WTC11 (cell line): ENCODE data around the gene C1QTNF1.

ENCODE experiments used
- ATF3 ChIP-seq: sonication (generic); formaldehyde crosslinking; conservative IDR thresholded peaks from 2 replicates; pipeline ENCODE4 v1.8.1; 2022; ENCODE audit warnings: mild to moderate bottlenecking, missing genetic modification reagents
- CREB1 ChIP-seq: sonication (generic); formaldehyde crosslinking; IDR thresholded peaks from 2 replicates; pipeline ENCODE4 v1.8.0; 2023; ENCODE audit warnings: mild to moderate bottlenecking, missing genetic modification reagents
- NR3C1 ChIP-seq: sonication (generic); formaldehyde crosslinking; conservative IDR thresholded peaks from 2 replicates; pipeline ENCODE4 v1.8.1; 2023; ENCODE audit warnings: low read depth, mild to moderate bottlenecking, missing genetic modification reagents
- SMAD4 ChIP-seq: sonication (generic); formaldehyde crosslinking; IDR thresholded peaks from 2 replicates; pipeline ENCODE4 v1.8.0; 2022; ENCODE audit warnings: mild to moderate bottlenecking, missing genetic modification reagents
- ZBTB21 ChIP-seq: sonication (generic); formaldehyde crosslinking; IDR thresholded peaks from 2 replicates; pipeline ENCODE4 v1.8.1; 2023; ENCODE audit warnings: mild to moderate bottlenecking, missing genetic modification reagents, borderline replicate concordance
- ZNF121 ChIP-seq: sonication (generic); formaldehyde crosslinking; IDR thresholded peaks from 2 replicates; pipeline ENCODE4 v1.8.0; 2023; ENCODE audit warnings: missing genetic modification reagents
- TF ChIP-seq, protein P1 (sequence below): fragments of 200-600 bp; IDR thresholded peaks from 2 replicates; pipeline ENCODE4 v1.8.0; 2022; ENCODE audit warnings: antibody characterized with exemption
- TF ChIP-seq, protein P2 (sequence below): fragments of 250-450 bp; sonication (Bioruptor Pico); conservative IDR thresholded peaks from 2 replicates; pipeline ENCODE4 v1.9.0; 2021; ENCODE audit warnings: mild to moderate bottlenecking

- TF ChIP-seq ZNF121 (CRISPR knock-in tag) = no peak
- TF ChIP-seq, protein P1, sequence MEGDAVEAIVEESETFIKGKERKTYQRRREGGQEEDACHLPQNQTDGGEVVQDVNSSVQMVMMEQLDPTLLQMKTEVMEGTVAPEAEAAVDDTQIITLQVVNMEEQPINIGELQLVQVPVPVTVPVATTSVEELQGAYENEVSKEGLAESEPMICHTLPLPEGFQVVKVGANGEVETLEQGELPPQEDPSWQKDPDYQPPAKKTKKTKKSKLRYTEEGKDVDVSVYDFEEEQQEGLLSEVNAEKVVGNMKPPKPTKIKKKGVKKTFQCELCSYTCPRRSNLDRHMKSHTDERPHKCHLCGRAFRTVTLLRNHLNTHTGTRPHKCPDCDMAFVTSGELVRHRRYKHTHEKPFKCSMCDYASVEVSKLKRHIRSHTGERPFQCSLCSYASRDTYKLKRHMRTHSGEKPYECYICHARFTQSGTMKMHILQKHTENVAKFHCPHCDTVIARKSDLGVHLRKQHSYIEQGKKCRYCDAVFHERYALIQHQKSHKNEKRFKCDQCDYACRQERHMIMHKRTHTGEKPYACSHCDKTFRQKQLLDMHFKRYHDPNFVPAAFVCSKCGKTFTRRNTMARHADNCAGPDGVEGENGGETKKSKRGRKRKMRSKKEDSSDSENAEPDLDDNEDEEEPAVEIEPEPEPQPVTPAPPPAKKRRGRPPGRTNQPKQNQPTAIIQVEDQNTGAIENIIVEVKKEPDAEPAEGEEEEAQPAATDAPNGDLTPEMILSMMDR = no peak
- TF ChIP-seq ZBTB21 = no peak
- TF ChIP-seq ATF3 (CRISPR knock-in tag) = no peak
- TF ChIP-seq SMAD4 (CRISPR knock-in tag) = no peak
- TF ChIP-seq, protein P2, sequence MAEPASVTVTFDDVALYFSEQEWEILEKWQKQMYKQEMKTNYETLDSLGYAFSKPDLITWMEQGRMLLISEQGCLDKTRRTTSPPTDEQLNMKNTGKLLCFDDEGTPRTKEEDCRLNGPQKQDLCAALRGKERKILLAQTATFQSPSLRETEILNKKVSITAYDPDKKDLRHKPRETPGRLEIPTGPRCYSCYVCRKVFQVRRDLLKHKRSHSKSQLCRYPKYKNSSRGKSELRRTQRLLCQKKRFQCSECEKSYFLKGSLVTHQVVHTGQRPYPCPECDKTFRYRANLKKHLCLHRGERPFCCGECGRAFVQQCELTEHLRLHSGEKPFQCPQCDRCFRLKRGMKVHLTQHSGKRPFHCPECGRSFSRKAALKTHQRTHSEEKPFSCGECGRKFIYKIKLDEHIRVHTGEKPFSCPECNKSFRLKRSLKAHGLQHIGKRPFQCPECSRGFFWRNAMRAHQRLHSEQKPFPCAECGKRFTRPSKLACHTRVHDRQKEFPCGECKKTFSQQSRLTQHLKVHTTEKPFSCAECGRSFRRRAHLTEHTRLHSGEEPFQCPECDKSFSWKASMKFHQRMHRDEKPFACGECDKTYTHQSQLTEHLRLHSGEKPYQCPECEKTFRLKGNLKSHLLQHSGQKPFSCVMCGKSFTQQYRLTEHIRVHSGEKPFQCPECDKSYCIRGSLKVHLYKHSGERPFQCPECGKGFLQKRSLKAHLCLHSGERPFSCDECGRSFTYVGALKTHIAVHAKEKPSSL = no peak
- no peak for TF ChIP-seq NR3C1 (CRISPR knock-in tag)
- TF ChIP-seq CREB1 = no peak
Measured at GRCh38 chr17:79024901-79025737, 1.1 kb downstream of the C1QTNF1 start.
